ENCODE measurements around the gene CALN1.

- TF ChIP-seq CTCF (IDR thresholded peaks at IDR 0.05) (no peak), POLR2A (IDR thresholded peaks at IDR 0.05) (no peak)
Measured at GRCh38 chr7:71905821-71906220, 506.3 kb downstream of the CALN1 start.
